Measurements from ENCODE around the gene NKIRAS2. TPM values are rescaled to one million over a fixed set of nuclear protein-coding genes. Genes with fewer than 3 reads are reported as not detected.
"Not testable (repeated sequence)": the region's sequence is repeated elsewhere in the genome, so short reads cannot be mapped to it uniquely, and the experiment has no call there.

Gene NKIRAS2
- total RNA-seq, 1 experiment from 2014 or later = 22.4 TPM

- intact Hi-C loops (cut with micrococcal nuclease; ENCODE audit: unreplicated experiment) (no loop called here), in situ Hi-C loops (cut with HindIII; ENCODE audit: low pct_unique_long_range_greater_than_20kb, low sequenced_read_pairs) (no loop called here)
- CTCF ChIA-PET = no interaction called here
- TF ChIP-seq TCF7L2 (IDR thresholded peaks at IDR 0.05; ENCODE audit: low read depth, low read length) (no peak), CTCF (IDR thresholded peaks at IDR 0.05) (no peak), REST (IDR thresholded peaks at IDR 0.05; ENCODE audit: insufficient read depth in 1 of 2, low read depth in 2 of 2, low read length in 1 of 2) (no peak), SIN3A (IDR thresholded peaks at IDR 0.05; ENCODE audit: borderline replicate concordance, insufficient read depth, low read depth, low read length) (no peak), POLR2AphosphoS5 (IDR thresholded peaks at IDR 0.05; ENCODE audit: low read depth, low read length) (no peak)
- no peak for ATAC-seq
- BruUV-seq (replicated peaks) = TSS peak; percentile 4
- Histone ChIP-seq H3K4me1 (ENCODE audit: control insufficient read depth, insufficient read depth, low read length) (peaks cover 3% of the 10 kb centered on the region; the same call in 1 of the 2 replicates), H3K27ac (ENCODE audit: low read length) (no peak overlapping the region), H3K27me3 (ENCODE audit: control insufficient read depth, insufficient read depth, low read length) (no peaks in the 10 kb centered on the region), H3K9me3 (ENCODE audit: control insufficient read depth, insufficient read depth, low read depth, low read length) (no peaks in the 10 kb centered on the region), H3K36me3 (ENCODE audit: control insufficient read depth, insufficient read depth, low read length) (no peaks in the 10 kb centered on the region; the same call in 1 of the 2 replicates), H3K4me3 (ENCODE audit: low read depth in 2 of 2, low read length in 2 of 2) (no peak overlapping the region)
- POLR2A ChIA-PET = no interaction called here
- no peak for DNase-seq (ENCODE audit: low read depth, low spot score)
Observed at GRCh38 chr17:42010898-42011516, 8.9 kb upstream of the NKIRAS2 start.

- intact Hi-C loops (cut with micrococcal nuclease; ENCODE audit: unreplicated experiment); CTCF ChIA-PET; DNase-seq (ENCODE audit: low read depth, low spot score); H3K4me1 ChIP-seq (ENCODE audit: control insufficient read depth, insufficient read depth, low read length); H3K9me3 ChIP-seq (ENCODE audit: control insufficient read depth, insufficient read depth, low read depth, low read length); H3K27ac ChIP-seq (ENCODE audit: low read length); BruUV-seq (replicated peaks); H3K27me3 ChIP-seq (ENCODE audit: control insufficient read depth, insufficient read depth, low read length); H3K4me3 ChIP-seq (ENCODE audit: low read depth in 2 of 2, low read length in 2 of 2); ATAC-seq; H3K36me3 ChIP-seq (ENCODE audit: control insufficient read depth, insufficient read depth, low read length); in situ Hi-C loops (cut with HindIII; ENCODE audit: low pct_unique_long_range_greater_than_20kb, low sequenced_read_pairs): not testable (repeated sequence)
- POLR2A ChIA-PET = interaction anchor here (0.6 kb wide), 1 partner anchor 12 kb away, joined by 11 read pairs; no protein-coding TSS in a partner anchor
Observed at GRCh38 chr17:42012363-42012762, 7.5 kb upstream of the NKIRAS2 start.

GRCh38 chr17:42013740-42014139 is 6.2 kb upstream of the NKIRAS2 start:
- intact Hi-C loops (cut with micrococcal nuclease; ENCODE audit: unreplicated experiment) = not testable (repeated sequence)

More at GRCh38 chr17:42013740-42014139, 6.2 kb upstream of the NKIRAS2 start:
- H3K9me3 ChIP-seq (ENCODE audit: control insufficient read depth, insufficient read depth, low read depth, low read length); ATAC-seq; CTCF ChIA-PET; H3K27me3 ChIP-seq (ENCODE audit: control insufficient read depth, insufficient read depth, low read length); DNase-seq (ENCODE audit: low read depth, low spot score); H3K4me1 ChIP-seq (ENCODE audit: control insufficient read depth, insufficient read depth, low read length); H3K27ac ChIP-seq (ENCODE audit: low read length); POLR2A ChIA-PET; in situ Hi-C loops (cut with HindIII; ENCODE audit: low pct_unique_long_range_greater_than_20kb, low sequenced_read_pairs); H3K36me3 ChIP-seq (ENCODE audit: control insufficient read depth, insufficient read depth, low read length); H3K4me3 ChIP-seq (ENCODE audit: low read depth in 2 of 2, low read length in 2 of 2); BruUV-seq (replicated peaks): not testable (repeated sequence)
